HG02588 (cell line): ENCODE results near the gene BOC.

ENCODE experiments used
- ATAC-seq: cut with Tn5 transposase; IDR thresholded peaks from one replicate; pipeline ENCODE4 v1.9.1; 2021; ENCODE audit warnings: mild to moderate bottlenecking, moderate library complexity; ENCODE audit not compliant: unreplicated experiment

BOC gene

GRCh38 chr3:113221721-113222257, 10.4 kb downstream of the BOC start:
- no peak for ATAC-seq

- no peak for ATAC-seq
These were observed 11.2 kb downstream of the BOC start for GRCh38 chr3:113222451-113223086.

DNA sequence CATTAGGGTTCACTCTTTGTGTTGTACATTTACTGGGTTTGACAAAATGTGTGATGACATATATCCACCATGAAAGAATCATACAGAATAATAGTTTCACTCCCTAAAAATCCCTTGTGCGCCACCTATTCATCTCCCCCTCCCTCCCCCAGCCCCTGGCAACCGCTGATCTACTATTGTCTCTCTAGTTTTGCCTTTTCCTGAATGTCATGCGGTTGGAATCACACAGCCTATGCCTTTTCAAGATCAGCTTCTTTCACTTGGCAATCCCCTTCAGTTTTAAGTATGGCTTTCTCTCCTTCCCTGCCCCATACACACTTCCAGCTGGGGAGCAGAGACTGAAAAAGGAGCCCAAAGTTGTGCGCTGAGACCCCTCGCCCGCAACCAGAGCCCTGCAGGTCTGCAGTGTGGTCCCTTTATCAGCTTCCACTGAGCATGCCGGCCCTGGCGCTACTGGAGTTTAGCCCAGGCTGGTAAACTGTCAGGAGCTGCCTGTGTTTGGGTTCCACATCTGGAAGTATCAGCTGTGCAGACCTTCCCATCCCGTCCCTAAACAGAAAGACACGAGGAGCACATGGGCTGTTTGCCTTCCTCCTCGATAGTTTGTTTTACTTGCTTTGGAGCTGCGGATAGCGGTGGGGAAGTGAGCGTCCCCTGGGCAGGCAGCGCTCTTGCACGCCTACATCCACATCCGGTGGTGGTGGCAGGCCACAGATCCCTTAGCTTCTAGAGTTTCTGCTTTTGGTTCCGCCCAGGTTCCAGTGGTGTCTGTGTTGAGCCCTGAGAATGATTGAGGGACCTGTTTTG, 12.3 kb downstream of the BOC start:
- peak; percentile 64 for ATAC-seq

DNA sequence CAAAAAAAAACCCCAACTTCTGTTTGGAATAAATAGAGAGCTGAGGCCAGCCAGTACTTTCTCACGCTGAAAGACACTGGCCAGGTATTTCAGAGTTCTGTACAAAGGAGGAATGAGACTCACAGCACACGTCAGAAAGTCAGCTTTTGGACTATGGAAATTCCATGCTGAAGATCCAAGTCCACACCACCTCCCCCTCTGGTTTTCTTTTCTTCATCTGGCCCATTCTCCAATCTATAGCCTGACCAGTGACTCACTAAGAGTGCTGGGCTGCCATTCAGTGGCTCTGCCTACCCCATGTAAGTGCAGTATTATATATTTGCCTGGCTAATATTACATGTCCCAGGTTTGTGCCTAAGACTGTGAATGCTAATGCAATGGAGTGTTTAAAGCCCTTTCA, 13.9 kb downstream of the BOC start:
- ATAC-seq, result no peak

- no peak for ATAC-seq
These were observed 15.1 kb downstream of the BOC start for GRCh38 chr3:113226491-113226890.

DNA sequence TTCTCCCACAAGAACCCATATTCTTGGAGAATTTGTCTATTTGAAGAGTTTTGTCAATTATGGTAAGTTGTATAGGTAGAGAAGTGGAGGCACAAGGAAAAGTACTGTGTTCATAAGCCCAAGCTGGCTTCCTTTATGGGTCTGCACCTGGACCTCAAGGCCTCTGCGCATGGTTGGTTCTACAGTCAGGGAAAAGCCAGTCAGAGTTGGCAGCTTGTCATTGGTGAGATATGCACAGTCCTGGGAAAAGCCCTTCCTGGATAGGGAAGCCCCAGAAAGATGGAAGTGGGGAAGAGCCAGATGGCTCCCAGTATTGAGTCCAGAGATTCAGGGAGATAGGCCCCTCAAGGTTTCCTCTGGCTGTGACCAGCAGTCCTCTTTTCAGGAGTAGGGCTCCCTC, 15.8 kb downstream of the BOC start:
- ATAC-seq, result no peak

DNA sequence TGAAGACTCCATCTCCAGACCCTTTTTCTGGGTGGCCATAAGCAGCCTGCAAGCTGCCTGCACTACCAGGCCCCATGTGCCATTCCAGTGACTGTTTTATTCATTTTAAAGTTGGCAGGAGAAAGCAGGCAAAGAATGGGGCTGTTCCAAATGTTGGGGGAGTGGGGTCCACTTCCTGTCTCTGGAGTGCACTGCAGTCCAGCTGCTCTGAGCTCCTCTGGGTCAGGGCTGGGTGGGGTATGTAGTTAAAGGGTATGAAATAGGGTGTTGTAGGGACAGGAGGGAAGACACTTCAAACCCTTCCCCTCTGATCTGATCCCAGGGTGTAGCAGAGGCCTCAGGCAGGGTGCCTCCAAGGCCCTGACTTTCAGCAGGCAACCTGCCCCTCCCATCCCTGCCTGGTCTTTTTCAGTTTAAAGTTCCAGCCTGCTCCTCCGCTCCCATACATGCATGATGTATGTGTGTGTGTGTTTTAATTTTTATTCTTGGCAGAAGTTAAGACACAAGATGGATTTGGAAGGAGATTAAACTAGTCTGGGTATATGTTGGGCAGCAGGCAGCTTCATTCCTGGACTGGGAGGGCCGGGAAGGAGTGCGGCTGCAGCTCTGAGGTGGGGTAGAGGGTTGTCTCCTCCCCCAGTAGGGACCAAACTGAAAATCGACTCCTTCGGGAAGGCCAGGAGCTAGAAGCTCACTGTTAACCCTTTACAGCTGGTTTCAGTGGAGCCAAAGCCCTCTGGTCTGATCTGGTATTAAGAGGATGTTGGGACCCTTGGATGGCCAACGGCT, 17.3 kb downstream of the BOC start:
- no peak for ATAC-seq

DNA sequence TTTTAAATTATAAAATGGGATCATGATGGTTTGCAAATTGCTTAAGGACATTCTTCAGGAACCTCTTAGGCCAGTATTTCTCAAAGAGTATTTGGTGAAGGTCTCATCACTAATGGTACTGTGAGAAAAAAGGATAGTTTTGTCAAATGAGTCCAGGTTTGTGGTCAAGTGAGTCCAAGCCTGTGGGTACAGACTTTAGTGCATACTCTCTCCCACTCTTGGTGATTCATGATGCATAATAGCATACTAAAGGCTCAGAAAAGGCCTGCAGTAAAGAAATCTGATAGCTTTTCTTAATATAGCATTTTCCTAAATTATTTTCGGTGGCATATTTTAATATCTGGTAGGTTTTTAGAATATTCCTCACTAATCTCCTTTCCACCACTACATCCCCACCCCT, 20.0 kb downstream of the BOC start:
- no peak for ATAC-seq

DNA sequence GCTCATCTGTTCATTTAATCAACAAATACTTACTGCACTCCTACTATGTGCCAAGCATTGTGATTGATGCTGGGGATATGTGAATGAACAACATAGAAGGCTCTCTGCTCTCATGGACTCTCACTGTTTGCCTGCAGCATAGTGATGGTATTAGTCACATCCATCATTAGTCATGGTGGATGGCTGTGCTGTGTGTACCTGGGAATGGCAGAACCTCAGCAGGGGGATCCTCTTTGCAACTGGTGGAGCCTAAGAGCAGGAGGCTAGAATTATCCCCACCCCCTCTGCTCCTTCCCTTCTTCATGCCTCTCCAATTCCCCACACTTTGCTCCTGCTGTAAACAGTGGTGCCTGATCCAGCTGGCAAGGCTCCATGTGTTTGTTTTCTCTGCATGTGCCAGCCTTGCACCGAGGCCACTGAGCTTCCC, 20.5 kb downstream of the BOC start:
- no peak for ATAC-seq

- no peak for ATAC-seq
These were observed 21.0 kb downstream of the BOC start for GRCh38 chr3:113232342-113232741.

GRCh38 chr3:113233497-113233896, 22.1 kb downstream of the BOC start:
- no peak for ATAC-seq

DNA sequence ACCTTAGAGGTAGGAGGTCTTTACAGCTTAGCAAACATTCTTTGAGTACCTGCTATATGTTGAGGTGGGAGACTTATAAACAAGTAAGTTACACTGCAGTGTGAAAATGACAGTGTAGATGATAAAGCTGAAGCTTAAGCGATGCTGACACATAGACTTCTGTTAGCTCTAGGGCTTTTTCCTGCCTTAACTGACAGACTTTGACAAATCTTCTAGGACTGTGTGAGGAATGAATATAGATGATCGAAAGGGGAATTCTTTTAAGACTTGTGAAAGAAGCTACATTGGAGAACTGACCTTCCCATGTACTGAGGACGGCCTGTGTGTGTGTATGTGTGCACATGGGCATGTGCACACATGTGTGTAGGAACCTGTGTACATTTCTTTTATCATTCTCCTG, 22.7 kb downstream of the BOC start:
- ATAC-seq, result no peak

GRCh38 chr3:113234688-113235260, 23.4 kb downstream of the BOC start:
- no peak for ATAC-seq

GRCh38 chr3:113238503-113238902, 27.1 kb downstream of the BOC start:
- ATAC-seq, result no peak

DNA sequence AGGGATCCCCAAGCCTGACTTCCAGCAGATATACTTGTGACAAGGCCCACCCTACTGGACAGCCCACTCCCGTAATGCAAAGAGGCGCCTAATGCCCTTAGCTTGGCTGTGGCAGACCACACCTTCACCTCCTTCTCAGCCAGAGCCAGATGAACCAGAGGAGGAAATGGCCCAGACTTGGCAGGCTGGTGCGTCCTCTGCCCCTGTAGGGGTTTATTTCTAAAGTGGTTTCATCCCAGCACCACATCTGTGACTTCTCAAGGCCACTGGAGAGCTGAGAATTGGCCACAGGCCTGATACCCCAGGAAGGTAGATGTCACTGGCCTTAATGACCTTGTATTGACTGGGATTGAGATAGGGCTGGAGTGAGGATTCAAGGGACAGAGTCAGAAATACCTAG, 29.5 kb downstream of the BOC start:
- ATAC-seq, result no peak

DNA sequence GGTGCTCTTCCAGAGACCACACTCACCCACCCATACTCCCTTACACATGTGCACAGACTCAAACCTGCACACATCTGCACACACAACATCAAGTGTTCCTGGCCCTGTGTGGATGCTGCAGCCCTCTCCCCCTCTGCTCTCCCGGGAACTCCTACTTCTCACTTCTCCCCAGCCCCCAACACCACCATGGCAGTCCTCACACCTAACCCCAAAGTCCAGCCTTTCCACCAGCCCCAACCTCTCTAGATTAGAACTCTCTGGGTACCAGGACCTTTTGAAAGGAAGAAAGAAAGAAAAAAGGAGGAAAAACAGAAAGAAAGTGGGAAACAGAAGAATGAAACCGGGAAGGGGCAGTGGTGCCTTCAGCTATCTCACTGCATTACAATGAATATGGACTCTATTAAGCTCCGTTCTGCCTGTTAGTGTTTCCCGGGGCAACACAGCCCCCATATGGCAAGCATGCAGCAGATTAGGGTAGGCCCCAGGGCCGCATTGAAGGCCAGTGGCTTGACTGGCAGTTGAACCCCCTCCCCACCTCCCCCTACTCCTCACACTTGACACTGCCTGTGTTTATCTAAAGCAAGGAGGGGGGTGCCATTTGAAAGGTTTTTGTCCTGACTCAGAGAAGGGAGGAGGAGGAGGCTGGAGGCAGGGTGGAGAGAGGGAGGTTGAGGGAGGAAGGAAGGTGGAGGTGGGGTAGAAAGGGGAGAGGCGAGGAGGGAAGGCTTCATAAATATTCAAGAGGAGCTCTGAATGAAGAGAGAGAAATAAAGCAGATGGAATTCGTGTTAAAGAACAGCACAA, 30.1 kb downstream of the BOC start:
- no peak for ATAC-seq

DNA sequence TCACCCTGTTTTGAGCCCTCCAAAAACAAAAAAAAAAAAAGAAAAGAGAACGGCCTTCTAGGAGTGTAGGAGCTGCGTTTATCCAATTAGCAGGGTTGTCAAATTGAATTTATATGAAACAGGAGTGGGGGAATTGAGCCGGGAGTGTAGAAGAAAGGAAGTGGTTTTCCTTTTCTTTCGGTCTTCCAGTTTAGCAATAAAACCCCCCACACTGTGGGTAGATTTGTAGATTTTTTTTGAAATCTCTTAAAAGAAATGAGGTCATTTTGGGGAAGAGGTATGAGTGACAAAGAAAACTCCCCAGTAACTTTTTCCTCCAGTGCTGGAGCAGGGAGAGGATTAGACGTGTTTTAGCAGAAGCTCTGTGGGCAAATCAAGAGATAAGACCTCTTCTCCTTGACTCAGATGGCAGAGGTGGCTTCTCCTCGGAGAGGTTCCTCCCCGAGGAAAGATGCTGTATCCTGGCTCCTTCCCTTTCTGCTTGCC, 30.8 kb downstream of the BOC start:
- ATAC-seq, result no peak

DNA sequence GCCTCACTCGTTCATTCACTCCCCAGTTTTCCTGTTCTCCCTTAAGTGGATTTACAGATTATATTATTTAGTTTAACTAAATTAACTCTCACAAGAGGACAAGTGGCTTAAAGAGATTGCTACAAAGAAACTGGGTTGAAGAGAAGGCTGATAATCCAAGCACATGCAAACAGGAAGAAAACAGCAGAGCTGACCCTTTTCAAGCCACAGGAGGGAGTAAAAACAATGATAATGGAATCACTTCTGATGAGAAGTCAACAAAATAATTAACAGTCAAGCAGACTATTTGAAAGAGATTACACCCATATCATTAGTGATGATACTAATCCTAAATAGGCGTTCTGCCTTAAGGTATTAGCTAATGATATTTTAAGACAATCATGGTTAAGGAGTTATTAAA, 31.7 kb downstream of the BOC start:
- ATAC-seq, result no peak

DNA sequence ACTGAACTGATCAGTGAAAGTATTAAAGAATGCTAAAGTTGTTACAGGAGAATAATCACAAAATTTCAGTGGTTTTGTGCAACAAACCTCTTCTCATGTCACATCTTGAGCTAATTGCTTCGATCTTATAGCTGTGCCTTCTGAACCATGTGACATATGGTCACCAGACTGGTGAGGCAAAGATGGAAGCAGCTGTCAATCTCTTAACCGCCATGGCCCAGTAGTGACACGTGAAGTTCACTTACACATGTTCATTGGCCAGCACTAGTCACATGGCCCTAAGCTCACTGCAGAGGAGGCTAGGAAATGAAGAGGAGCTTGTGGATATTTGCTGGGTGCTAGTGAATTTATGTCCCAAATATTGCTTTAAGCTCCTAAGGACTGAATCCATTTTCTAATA, 32.5 kb downstream of the BOC start:
- no peak for ATAC-seq

- no peak for ATAC-seq
These were observed 34.4 kb downstream of the BOC start for GRCh38 chr3:113245761-113246161.
